Measurements from ENCODE around the gene NELFCD.

The NELFCD gene

GRCh38 chr20:58994390-58995159 is 13.5 kb downstream of the NELFCD start:
- no peak for DNase-seq (ENCODE audit: low read depth)

GRCh38 chr20:58995461-58996225 is 14.6 kb downstream of the NELFCD start:
- DNase-seq (ENCODE audit: low read depth): no peak

GRCh38 chr20:58996226-58996611 is 15.2 kb downstream of the NELFCD start:
- no peak for DNase-seq (ENCODE audit: low read depth)

GRCh38 chr20:58997141-58997770 is 16.2 kb downstream of the NELFCD start:
- no peak for DNase-seq (ENCODE audit: low read depth)

GRCh38 chr20:58998656-58999055 is 17.6 kb downstream of the NELFCD start:
- no peak for DNase-seq (ENCODE audit: low read depth)

GRCh38 chr20:59000326-59000725 is 19.3 kb downstream of the NELFCD start:
- no peak for DNase-seq (ENCODE audit: low read depth)

GRCh38 chr20:59001068-59001448 is 20.0 kb downstream of the NELFCD start:
- no peak for DNase-seq (ENCODE audit: low read depth)

- DNase-seq (ENCODE audit: low read depth): no peak
Observed at GRCh38 chr20:59001449-59002171, 20.6 kb downstream of the NELFCD start.

GRCh38 chr20:59002388-59002787 is 21.3 kb downstream of the NELFCD start:
- DNase-seq (ENCODE audit: low read depth): no peak

GRCh38 chr20:59002874-59003399 is 21.9 kb downstream of the NELFCD start:
- DNase-seq (ENCODE audit: low read depth): no peak

- DNase-seq (ENCODE audit: low read depth): no peak
Observed at GRCh38 chr20:59003836-59004492, 22.9 kb downstream of the NELFCD start.

- DNase-seq (ENCODE audit: low read depth): no peak
Observed at GRCh38 chr20:59004493-59004762, 23.4 kb downstream of the NELFCD start.

GRCh38 chr20:59004763-59005522 is 23.9 kb downstream of the NELFCD start:
- DNase-seq (ENCODE audit: low read depth): no peak

- DNase-seq (ENCODE audit: low read depth): no peak
Observed at GRCh38 chr20:59005523-59006166, 24.6 kb downstream of the NELFCD start.

GRCh38 chr20:59006167-59006863 is 25.3 kb downstream of the NELFCD start:
- DNase-seq (ENCODE audit: low read depth): no peak

- DNase-seq (ENCODE audit: low read depth): no peak
Observed at GRCh38 chr20:59006864-59007664, 26.0 kb downstream of the NELFCD start, which contains the start of gene CTSZ. Gene CTSZ, minus strand, starts transcription at chr20:59007254. Its CDS starts 126 bp downstream, at chr20:59007128.

GRCh38 chr20:59007665-59008511 is 26.8 kb downstream of the NELFCD start:
- DNase-seq (ENCODE audit: low read depth): no peak

Data from stimulated activated CD8-positive, alpha-beta memory T cell treated with anti-CD3 and anti-CD28 coated beads, Interleukin-12 subunit alpha, Interleukin-12 subunit beta, amount 100 ng/mL, for 1 hour (primary cell).